Superior temporal gyrus (tissue), 1 donor: ENCODE measurements around the gene PARVG.

Experiments
- DNase-seq: peaks from one replicate; pipeline ENCODE4 v3.0.0-alpha.2; 2016; ENCODE audit errors: extremely low spot score

Gene PARVG

DNA sequence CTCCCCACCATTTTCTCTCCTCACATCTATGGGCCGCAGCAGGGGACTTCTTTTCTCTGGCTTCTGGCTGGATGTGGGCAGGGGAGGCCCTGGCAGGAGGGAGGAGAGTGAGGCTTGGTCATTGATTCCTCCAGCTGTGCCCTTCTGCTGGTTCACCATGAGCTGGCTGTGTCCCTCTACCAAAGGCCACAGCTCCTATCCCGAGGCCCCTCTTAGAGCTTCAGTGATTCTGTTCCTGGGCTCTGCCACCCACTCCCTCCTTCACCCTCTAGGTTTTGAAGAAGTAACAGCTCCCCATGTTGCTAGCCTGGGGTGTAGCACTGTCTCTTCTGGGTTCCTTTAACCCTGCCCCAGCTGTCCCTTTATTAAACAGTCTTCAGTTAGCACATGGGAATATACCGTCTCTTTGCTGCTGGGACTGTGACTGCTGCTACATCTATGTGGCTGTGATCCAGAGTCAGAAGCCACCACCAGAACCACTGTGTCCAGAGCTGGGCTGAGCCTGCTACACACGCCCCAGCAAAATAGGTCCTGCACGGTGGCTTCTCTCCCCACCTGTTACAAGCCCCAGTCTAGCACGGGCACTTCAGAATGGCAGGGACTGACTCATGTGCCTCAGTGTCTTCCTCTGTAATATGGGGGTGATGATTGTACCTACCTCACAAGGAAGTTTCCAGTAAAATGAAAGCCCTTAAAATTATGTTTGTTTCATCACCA is 578 bp upstream of the PARVG start:
- no peak for DNase-seq

DNA sequence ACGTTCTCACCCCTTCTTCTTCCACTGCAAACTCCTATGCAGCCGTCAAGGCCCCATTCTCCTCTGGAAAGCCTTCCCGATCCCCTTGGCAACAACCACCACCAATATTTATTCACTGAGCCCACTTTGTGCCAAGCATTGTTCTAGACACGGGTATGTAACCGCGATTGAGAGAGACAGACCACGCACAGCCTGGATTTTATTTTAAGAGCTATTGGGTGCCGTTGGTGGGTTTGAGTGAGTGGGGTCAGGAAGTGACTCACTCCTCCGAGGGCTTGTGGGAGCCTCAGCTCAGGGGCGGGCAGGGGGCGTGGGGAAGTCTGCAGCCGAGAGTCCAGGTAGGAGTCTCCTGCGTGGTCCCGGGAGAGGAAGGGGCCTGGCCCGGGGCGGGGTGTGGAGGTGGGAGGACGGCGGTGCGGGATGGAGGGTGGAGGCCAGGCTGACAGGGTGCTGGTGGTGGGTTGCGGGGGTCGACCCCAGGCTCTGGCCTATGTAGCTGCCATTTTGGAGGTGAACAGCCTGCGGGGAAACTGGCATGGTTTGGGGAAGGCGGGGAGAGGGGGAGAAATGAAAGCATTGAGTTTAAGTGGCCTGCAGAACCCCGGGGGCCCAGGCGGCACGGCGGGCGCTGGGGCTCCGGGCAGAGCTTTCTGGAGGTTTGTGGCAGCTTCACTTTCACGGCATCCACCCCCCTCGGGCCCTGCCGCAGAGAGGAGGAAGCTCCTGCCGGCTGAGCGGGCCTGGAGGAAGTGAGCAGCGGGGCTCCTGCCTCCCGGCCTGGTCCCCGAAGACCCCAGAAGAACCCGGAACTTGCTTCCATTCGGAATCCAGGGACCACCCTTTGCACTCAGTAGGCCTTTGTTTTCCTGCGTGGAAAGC is 547 bp downstream of the PARVG start:
- DNase-seq: no peak

DNA sequence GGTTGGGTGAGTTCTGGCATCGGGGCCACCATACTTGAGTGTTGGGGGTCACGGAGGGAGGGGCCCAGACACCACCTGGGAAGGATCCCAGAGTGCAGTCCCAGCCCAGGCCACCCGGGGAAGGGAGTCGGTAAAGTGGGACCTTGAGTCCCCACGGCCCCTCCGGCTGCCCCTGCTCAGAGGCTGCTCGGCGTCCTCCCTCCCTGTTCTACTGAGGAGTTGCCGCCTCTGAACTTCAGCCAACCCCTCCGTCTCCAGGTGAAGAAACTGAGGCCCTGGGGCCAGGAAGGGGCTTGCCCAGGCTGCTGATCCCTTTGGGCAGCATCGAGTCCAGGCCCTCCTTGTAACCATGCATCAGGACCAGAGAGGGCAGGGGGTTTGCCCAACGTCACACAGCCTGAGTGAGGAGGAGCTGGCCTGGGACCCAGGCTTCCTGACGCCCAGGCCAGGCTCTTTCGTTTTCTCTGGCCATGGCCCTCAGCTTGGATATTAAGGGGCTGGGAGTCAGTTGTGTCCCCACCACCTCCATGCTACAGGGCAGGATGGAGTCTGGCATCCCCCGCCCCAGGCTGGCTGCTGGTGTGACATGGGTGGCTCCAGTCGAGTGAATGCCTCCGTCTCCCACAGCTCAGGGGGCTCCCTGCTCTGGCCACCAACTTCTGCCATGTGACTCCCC is 1.3 kb downstream of the PARVG start:
- DNase-seq: no peak

DNA sequence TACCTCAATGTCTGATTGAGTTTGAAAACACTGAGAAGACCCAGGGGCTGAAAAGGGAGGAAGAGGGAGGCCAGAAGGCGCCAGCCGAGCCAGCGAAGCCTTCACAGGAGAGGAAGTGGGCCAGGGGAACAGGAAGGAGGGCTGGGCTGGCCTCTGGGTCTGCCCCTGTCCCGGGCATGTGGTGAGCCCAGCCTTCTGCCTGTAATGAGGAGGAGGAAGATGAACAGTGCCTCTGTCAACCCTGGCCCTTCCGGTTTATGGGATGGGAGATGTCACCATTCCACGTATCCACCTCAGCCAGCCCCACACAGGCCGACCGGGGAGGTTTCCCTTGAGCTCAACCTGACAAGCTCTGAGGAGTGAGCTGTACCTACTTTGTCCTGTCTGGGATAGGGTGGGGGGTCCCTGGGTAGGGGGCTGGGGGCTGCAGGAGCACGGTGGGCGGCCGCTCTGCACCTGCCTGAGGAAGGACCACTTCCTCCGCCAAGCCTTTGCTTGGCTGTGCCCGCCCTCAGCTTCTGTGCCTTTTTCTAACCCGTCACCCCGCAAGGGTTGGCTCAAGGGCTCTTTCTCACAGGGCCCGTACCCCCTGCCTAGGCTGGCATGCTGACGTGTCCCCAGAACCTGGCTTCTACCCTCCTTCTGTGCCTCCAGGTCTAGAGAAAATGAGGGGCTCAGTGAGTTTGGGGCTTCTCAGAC is 2.0 kb downstream of the PARVG start:
- no peak for DNase-seq

DNA sequence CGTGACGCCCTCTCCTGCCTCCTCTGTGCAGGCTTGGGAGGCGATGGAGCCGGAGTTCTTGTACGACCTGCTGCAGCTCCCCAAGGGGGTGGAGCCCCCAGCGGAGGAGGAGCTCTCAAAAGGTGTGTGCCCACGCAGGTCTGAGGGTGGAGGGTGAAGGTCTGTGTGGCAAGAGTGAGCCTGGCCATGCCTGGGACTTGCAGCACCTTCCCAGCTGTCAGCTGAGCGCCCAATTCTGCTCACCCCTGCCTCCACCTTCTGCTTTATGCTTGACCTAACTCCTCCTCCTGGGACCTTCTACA is 2.5 kb downstream of the PARVG start:
- DNase-seq: no peak

DNA sequence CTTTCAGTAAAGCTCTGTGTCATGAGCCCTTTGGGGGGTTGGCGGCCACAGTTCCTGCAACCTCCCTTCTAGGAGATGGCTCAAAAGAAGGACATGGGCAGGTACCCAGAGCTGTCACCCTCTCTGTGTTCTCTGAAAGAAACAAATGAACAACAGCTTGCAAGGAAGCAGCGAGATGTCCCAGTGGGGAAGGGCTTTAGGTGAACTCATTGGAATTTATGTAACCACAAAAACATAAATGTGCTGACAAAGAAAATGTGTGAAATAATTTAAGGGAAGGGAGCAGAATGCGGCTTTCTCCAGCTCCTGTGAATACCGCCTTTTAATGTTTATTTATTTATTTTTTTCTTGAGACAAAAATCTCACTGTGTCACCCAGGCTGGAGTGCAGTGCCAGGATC is 3.3 kb downstream of the PARVG start:
- no peak for DNase-seq

DNA sequence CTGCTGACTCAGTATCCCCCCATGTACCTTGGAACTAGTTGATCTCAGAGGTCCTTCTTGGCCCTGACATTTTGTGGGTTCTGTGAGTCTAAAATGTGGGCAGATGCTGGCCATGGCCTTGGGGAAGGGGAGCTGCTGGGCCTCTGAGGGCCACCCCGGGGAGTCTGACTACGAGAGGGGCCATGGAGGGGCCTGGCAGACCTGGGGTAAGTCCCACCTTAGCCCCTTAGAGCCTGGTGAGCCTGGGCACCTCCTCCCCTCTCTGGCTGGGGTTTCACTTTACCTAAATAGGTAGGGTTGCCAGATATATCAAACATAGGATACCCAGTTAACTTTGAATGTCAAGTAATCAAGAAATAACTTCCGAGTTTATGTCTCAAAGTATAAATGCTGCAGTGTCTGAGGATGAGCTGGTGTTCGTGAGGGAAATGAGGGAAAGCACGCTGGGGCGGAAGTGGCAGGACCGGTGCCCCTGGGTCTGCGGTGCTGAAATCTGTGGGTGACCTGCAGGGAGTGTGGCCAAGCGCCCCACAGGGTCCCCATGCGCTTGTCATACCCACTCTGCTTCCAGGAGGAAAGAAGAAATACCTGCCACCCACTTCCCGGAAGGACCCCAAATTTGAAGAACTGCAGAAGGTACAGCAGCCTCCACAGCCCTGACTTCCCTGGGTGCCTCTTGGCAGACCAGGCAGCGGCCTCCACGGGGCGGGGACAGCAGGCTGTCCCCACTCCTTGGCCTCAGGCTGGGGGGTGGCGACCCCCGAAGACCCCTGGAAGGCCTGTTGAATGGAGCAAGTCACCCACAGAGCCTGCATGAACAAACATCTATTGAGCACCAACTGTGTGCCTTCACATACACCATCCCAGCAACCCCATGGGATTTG is 4.8 kb downstream of the PARVG start:
- DNase-seq: no peak

DNA sequence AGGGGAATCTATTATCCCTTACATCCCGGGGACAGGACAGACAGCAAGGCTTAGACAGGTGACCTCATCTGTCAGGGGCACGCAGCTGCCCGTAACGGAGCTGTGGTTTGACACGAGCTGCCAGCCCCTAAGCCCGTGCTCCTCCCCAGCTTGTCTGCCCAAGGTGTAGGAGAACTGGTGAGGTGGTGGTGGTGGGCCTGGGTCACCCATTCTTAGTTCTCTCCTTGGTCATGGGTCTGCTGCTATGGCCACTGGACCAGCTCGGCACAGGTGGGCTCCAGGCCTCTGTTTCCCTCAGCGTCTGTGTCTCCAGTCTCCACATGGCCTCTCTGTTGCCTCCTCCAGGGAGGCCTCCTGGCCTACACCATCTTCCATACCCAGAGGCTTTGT is 5.4 kb downstream of the PARVG start:
- no peak for DNase-seq

DNA sequence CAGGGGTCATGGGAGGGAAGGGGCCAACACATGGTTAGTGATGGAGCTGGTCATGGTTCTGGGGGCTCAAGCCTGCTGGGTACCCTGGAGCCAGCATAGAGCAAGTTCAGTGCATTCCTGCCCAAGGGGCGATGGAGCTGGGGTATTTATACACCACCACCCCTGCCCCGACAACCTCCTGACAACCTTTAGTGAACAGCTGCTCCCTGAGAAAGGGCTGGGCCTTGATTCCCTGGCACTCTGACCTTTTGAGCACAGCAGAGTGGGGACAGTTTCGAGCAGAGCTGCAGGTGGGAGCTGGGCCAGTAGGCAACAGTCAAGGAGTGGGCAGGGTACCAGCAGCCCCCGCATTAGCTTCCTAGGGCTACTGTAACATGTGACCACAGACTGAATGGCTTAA is 6.0 kb downstream of the PARVG start:
- DNase-seq: no peak

DNA sequence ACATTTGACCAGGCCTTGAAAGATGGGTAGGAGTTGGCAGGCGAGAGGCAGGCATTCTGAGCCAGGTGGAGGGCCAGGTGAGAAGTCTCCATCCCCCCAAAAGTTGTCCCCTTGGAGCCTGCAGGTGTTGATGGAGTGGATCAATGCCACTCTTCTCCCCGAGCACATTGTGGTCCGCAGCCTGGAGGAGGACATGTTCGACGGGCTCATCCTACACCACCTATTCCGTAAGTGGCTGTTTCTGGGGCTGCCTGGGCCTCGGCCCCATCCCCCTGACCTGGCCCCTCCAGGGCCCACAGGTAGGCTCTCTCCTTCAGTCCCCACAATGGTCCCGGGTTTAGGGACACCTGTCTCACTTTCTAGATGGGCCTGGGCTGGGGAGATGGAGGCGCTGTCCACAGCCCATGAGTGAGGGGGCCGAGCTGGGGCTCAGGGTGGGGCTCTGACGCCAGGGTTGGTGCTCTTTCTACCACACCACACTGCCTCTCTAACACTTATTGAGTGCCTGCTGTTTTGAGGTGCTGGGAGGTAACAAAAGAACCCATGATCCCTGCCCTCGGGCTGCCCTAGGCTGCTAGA is 7.0 kb downstream of the PARVG start:
- DNase-seq: no peak

DNA sequence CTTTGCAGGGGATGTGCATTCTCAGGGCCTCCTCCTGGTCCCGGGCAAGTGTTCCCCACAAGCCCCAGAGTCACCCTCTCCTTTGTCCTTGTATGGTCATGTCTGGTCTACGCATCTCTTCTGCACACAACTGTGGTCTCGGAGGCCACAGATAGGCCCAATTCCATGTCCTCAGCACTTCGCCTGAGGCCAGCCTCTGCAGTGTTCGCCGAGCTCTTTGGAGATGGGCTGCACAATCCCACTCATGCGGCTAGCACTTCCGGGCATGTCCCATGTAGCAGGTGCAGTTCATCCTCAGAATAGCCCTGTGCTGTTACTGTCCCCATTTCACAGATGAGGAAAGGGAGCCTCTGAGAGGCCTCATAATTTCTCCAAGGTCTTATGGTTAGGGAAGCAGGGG is 7.6 kb downstream of the PARVG start:
- no peak for DNase-seq

DNA sequence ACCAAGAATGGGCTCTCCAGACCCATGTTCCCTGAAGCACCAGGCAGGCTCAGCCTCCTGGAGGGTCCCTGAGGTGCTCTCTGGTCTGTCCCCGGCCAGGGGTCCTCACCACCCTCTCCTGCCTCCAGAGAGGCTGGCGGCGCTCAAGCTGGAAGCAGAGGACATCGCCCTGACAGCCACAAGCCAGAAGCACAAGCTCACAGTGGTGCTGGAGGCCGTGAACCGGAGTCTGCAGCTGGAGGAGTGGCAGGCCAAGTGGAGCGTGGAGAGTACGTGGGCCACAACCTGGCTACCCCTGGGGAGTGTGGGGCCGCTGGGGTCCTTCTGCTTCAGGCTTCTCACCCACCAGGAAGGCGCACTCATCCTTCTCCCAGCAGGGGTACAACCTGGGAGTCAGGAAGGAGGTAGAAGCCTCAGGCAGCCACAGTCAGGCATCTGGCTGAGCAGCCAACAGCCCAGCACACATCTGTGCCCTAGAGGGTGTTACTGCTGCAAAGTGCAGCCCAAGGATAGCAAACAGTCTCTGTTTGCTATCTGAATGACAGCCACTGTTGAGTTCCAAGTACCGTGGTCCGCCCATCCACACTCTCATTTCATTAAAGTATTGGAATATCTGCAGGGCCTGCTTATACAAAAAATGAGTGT is 8.4 kb downstream of the PARVG start:
- no peak for DNase-seq

DNA sequence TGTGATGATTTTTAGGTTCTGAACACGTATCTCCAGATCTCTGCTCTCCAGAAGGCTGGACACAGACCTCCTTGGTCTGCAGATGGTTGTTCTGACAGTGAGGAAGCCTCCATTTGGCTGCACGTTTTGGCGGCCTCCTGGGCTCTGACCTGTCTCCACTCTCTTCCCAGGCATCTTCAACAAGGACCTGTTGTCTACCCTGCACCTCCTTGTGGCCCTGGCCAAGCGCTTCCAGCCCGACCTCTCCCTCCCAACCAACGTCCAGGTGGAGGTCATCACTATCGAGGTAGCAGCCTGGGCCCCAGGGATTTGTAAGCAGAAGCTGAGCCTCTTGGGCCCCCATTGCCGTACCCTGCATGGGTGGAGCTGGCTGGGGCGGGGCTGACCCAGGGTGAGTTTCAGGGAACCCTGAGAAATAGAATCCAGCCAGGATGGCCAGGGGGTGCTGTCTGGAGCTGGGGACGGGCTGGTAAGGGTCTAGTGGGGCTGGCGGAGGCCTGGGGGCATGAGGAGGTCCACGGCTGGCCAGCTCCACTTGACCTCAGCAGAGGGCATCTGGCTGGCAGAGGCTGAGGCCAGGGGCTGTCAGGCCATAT is 9.8 kb downstream of the PARVG start:
- DNase-seq: no peak

DNA sequence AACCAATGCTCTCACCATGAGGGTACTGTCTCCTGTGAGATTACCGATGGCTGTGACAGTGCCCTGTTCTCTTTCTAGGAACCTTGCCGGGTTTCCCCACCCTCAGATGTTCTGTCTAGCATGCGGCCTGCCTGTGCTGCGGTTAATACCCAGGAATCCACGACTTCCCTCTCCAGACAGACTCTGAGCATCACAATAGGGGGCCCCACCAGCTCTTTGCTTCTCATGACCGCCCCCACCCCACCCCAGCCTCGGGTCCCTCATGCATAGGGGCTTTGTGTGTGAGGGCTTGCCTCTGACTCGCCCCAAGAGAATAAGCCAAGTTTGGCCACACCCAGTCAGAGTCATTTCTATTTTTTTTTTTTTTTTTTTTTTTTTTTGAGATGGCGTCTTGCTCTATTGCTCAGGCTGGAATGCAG is 10.3 kb downstream of the PARVG start:
- no peak for DNase-seq

DNA sequence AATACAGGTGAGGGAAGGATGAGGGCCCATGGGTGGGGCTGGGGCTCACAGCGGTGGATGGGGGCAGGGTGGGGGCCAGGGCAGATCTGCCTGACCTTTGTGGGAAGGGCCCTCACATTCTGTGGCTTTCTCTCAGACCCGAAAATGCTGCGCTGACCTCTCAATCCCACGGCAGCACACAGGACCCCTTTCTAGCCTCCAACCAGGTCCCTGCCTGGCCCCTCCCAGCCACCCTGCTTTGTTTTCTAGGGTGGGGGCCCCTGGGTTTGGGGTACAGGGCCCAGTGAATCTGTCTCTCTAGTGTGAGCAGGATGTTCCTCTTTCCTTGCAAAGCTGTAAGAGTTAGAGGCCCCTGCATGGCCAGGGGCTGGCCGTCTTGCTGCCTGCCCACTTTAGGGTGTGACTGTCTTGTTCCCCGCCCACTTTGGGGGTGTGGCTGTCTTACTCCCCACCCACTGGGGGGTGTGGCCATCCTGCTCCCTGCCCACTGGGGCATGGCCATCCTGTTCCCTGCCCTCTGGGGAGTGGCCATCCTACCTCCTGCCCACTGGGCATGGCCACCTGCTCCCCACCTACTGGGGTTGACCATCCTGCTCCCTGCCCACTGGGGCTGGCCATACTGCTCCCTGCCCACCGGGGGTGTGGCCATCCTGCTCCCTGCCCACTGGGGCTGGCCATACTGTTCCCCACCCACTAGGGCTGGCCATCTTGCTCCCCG is 11.5 kb downstream of the PARVG start:
- no peak for DNase-seq

DNA sequence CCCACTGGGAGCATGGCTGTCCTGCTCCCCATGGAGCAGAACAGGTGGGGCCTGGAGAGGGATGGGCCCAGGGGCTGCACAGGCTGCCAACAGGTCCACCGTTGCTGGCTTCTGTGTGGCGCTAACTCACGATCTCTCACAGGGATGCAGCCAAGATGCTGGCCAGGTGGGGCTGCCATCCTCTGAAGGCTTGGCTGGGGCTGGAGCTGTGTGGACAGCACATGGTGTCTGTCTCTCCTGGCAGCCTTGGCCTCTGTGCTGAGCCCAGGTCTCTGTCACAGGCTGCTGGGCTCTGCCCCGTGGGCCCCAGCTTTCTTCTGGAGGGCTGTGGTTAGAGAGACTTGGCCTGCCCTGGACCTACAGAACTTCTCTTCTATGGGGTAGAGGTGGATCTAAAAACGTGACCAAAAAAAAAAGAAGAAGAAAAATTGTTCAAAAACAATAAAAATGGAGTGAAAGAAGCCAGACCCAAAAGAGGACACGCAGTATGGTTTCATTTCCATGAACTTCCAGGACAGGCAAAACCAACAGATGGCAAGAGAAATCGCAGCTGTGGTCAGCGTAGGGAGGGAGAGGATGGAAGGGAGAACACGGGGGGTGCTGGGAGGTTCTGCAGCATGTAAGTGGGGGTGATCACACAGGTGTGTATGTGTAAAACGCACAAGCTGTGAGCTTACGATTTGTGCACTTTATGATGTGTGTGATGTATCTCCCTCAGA is 12.2 kb downstream of the PARVG start:
- no peak for DNase-seq

DNA sequence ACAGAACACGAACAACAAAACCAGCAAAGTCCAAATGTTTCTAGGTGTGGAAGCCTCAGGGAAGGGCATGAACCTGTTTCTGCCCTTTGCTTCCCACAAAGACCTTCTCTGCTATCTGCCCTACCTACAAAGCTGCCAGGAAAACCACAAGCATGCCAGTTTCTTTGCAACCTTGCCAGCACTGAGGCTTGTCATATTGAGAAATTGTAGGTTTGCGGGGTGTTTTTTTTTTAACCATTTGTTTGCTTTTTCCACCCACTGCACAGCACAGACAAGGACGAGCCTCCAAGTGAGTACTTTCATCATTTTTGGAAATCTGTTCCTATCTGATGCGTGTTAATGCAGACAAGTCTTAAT is 12.8 kb downstream of the PARVG start:
- no peak for DNase-seq

DNA sequence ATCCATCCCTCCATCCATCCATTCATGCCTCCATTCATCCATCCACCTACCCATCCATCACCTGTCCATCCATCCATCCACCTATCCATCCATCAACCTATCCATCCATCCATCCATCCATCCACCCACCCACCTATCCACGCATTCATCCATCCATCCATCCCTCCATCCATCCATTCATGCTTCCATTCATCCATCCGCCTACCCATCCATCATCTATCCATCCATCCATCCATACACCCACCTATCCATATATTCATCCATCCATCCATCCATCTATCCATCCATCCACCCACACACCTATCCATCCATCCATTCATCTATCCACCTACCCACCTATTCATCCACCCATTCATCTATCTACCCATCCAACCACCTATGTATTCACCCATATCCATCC is 13.8 kb downstream of the PARVG start:
- DNase-seq: no peak
